K562 (cell line): ENCODE results near the gene RBM20. TPM values are rescaled to one million over a fixed set of nuclear protein-coding genes. Genes with fewer than 3 reads are reported as not detected.
"Not testable (repeated sequence)": the region's sequence is repeated elsewhere in the genome, so short reads cannot be mapped to it uniquely, and the experiment has no call there.

Experiments used
- ATAC-seq: fragments of 200-7000 bp; cut with Tn5 transposase; 3 replicates; pipeline ENCODE4 v1.9.1; 2020; ENCODE audit warnings: moderate library complexity
- BruUV-seq: library from RNA; stranded (reverse); fragments of 400-500 nt; replicated peaks from 2 replicates; lab custom pipeline; 2021; lab: Mats Ljungman, UMichigan
- CTCF ChIA-PET: fragments of 300-600 bp; formaldehyde crosslinking; extraction: SDS; loops from one replicate; lab custom pipeline; 2021; ENCODE audit warnings: low intra/inter-chr PET ratio; lab: Yijun Ruan, JAX
- POLR2A ChIA-PET: fragments of 300-600, 350-650 bp; sonication (Branson Sonifier 250); formaldehyde crosslinking; extraction: SDS; loops from one replicate; lab custom pipeline; 2021; ENCODE audit warnings: antibody characterized with exemption, inconsistent platforms; lab: Yijun Ruan, JAX
- DNase-seq, 4 experiments: peaks; one replicate each; pipeline versions ENCODE4 v3.0.0 to v3.0.0-alpha.2; 2011 to 2018; ENCODE audit warnings: low spot score in 3 of 4, mixed read lengths in 3 of 4; ENCODE audit errors: extremely low read depth in 1 of 4
- FAIRE-seq: peaks from 2 replicates; lab custom pipeline; 2011; peaks lifted over from hg19 to GRCh38; lab: Jason Lieb, UNC
- H2AFZ ChIP-seq: 2 replicates; pipeline ENCODE4 v1.6.0; 2011; ENCODE audit warnings: low read depth, low read length, control low read depth, inconsistent platforms
- H3K27ac ChIP-seq: fragments of 200-600 bp; 3 replicates; pipeline ENCODE4 v1.8.0; 2011; ENCODE audit warnings: low read depth, mild to moderate bottlenecking, control low read depth, inconsistent platforms, low read length, moderate library complexity, mixed read lengths; ENCODE audit errors: extremely low read depth
- H3K27me3 ChIP-seq, 2 experiments: fragments of 300-600 bp in 1 of 2; 2 replicates in 1 of 2; 3 replicates in 1 of 2; pipeline versions ENCODE4 v1.6.0 to v1.8.0; 2011; ENCODE audit warnings: inconsistent platforms in 2 of 2, low read length in 2 of 2, mild to moderate bottlenecking in 1 of 2, mixed read lengths in 1 of 2, moderate library complexity in 1 of 2; ENCODE audit not compliant: control insufficient read depth in 2 of 2, insufficient read depth in 2 of 2
- H3K36me3 ChIP-seq: fragments of 300-600 bp; 3 replicates; pipeline ENCODE4 v1.8.0; 2011; ENCODE audit warnings: mild to moderate bottlenecking, low read length, inconsistent platforms; ENCODE audit not compliant: control insufficient read depth, insufficient read depth
- H3K4me1 ChIP-seq, 2 experiments: fragments of 200-600 bp in 1 of 2; replicated peaks in 1 of 2; 2 replicates in 1 of 2; 3 replicates in 1 of 2; pipeline versions ENCODE4 v1.5.1 to v1.8.0; 2011; ENCODE audit warnings: inconsistent platforms in 2 of 2, low read length in 2 of 2, mild to moderate bottlenecking in 1 of 2, mixed read lengths in 1 of 2, moderate library complexity in 1 of 2; ENCODE audit not compliant: control insufficient read depth in 2 of 2, insufficient read depth in 2 of 2
- H3K4me2 ChIP-seq: 2 replicates; pipeline ENCODE4 v1.6.1; 2011; ENCODE audit warnings: low read length, control low read depth, inconsistent platforms, mixed read lengths; ENCODE audit not compliant: insufficient read depth
- H3K4me3 ChIP-seq: fragments of 200-600 bp; sonication (generic), shearing (Covaris generic); 2 replicates; pipeline ENCODE4 v1.5.1; 2016; ENCODE audit warnings: control low read depth, inconsistent platforms
- H3K79me2 ChIP-seq: fragments of 200-600 bp; 3 replicates; pipeline ENCODE4 v1.8.0; 2011; ENCODE audit warnings: low read length, inconsistent platforms; ENCODE audit not compliant: control insufficient read depth, insufficient read depth
- H3K9ac ChIP-seq, 2 experiments: 2 replicates each; pipeline versions ENCODE4 v1.6.0 to v1.6.1; 2011; ENCODE audit warnings: low read depth in 2 of 2, low read length in 2 of 2, control low read depth in 1 of 2, inconsistent platforms in 1 of 2, mild to moderate bottlenecking in 1 of 2, mixed read lengths in 1 of 2; ENCODE audit not compliant: insufficient read depth in 1 of 2
- H3K9me1 ChIP-seq: one replicate; pipeline ENCODE4 v1.6.0; 2011; ENCODE audit warnings: inconsistent platforms, mild to moderate bottlenecking, low read length, moderate library complexity; ENCODE audit not compliant: control insufficient read depth, insufficient read depth
- H3K9me3 ChIP-seq: replicated peaks from 2 replicates; pipeline ENCODE4 v1.5.1; 2011; ENCODE audit warnings: low read depth, low read length, inconsistent platforms; ENCODE audit not compliant: control insufficient read depth, insufficient read depth
- H4K20me1 ChIP-seq: replicated peaks from 2 replicates; pipeline ENCODE4 v1.6.1; 2011; ENCODE audit warnings: low read length, inconsistent platforms, mixed read lengths; ENCODE audit not compliant: control insufficient read depth, insufficient read depth
- C11orf30 ChIP-seq: fragments of 450-650 bp; IDR thresholded peaks from 2 replicates; pipeline ENCODE4 v1.6.1; 2016; ENCODE audit warnings: low read depth, mild to moderate bottlenecking
- GTF2F1 ChIP-seq: IDR thresholded peaks from 2 replicates; pipeline ENCODE4 v1.6.1; 2011; ENCODE audit warnings: low read depth, low read length, improper control_type of control experiment
- MAFF ChIP-seq: IDR thresholded peaks from 2 replicates; pipeline ENCODE4 v1.6.1; 2012; ENCODE audit warnings: low read length, improper control_type of control experiment
- MAFG ChIP-seq: fragments of 450-650 bp; conservative IDR thresholded peaks from 2 replicates; pipeline ENCODE4 v1.6.1; 2016; ENCODE audit warnings: missing genetic modification characterization, missing compliant biosample characterization
- PPARD ChIP-seq: fragments of 250-450 bp; sonication (Bioruptor Pico); IDR thresholded peaks from 2 replicates; pipeline ENCODE4 v1.8.0; 2022; ENCODE audit warnings: inconsistent platforms, mild to moderate bottlenecking, moderate library complexity
- ZNF316 ChIP-seq: fragments of 450-650 bp; IDR thresholded peaks from 2 replicates; pipeline ENCODE4 v1.6.1; 2016
- ZNF445 ChIP-seq: fragments of 250-450 bp; sonication (Bioruptor Pico); IDR thresholded peaks from 2 replicates; pipeline ENCODE4 v1.4.0; 2020; ENCODE audit warnings: low read depth, mild to moderate bottlenecking, moderate library complexity
- WGBS: fragments of 100-300 bp; shearing (Covaris generic); methylation state at CpG from one replicate; pipeline ENCODE4 v1.1.6; 2016; ENCODE audit warnings: low coverage, mixed read lengths; ENCODE audit not compliant: insufficient coverage; ENCODE audit errors: missing lambda C conversion rate; 5-methylcytosine and 5-hydroxymethylcytosine counted together
- in situ Hi-C: fragments of 300-500 bp; cut with MboI; formaldehyde crosslinking; loops from 4 replicates; pipeline ENCODE4 v1.15.0; 2018; ENCODE audit warnings: inconsistent platforms, mixed read lengths
- intact Hi-C: fragments of 100-400 bp; cut with micrococcal nuclease; formaldehyde crosslinking; loops from 2 replicates; pipeline ENCODE4 v1.14.2; 2022
- polyA plus RNA-seq, 8 experiments: library from polyadenylated mRNA; depleted of rRNA in 4 of 8; stranded (reverse) in 5 of 8; unstranded in 3 of 8; fragments of >200 nt; fragmentation: Nextera tagmentation in 2 of 8; fragmentation: Illumina TruSeq in 1 of 8; extraction: Ambion mirVana in 2 of 8; extraction: Trizol in 1 of 8; gene quantifications; 2 replicates each; pipeline versions ENCODE4 v1.2.1 to v1.2.3, GENCODE V29; 2011 to 2014; ENCODE audit warnings: inconsistent platforms in 1 of 8, missing spikeins in 1 of 8
- total RNA-seq, 7 experiments: library from RNA; depleted of rRNA in 6 of 7; stranded (reverse); fragments of >200 nt in 6 of 7; fragmentation: Illumina TruSeq in 2 of 7; extraction: Trizol in 2 of 7; gene quantifications; 2 replicates each; pipeline versions ENCODE4 v1.2.1 to v1.2.3, GENCODE V29; 2011 to 2021; ENCODE audit warnings: low replicate concordance in 1 of 7
- TF ChIP-seq, protein P1 (sequence below): fragments of 250-450 bp; sonication (Bioruptor Pico); IDR thresholded peaks from 2 replicates; pipeline ENCODE4 v1.8.0; 2021; ENCODE audit warnings: moderate library complexity, mild to moderate bottlenecking, inconsistent platforms

The RBM20 gene
- total and polyA plus RNA-seq, 9 of the 15 experiments (the other 6 are each of a cell fraction or from before 2014, with no cell fraction given) = 0.63 to 5.7 (median 3.2) TPM

DNA sequence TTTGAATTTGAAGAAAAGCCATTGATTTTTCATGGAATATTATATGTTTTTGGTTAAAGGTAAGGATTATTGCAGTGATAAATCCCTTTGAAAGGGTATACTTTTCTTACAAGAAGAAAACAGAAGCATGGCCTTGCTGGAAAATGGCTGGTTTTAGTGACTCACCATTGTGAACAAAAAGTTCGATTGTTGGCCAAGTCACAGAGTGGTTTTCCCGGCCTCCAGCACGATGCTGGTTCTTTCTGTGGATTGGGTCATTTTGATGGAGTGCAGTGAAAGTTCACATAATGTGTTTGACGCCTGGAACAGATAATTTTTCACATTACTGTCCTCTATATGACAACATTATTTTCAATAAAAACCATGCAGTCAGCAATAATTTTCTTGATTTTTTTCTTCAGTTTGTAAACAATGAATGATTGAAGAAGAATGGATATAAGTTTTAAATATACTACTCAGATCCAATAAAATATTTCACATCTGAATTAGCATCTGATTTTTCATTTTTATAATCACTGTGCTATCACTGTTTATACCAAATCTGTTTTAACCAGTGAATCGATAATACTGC lies 60.9 kb downstream of the RBM20 start:
- peaks cover 4 to 8% of the 10 kb centered on the region in 2 experiments; a peak in 4 of 5 replicates for H3K4me1 ChIP-seq
- intact Hi-C loops (no loop called here), in situ Hi-C loops (no loop called here)
- ChIA-PET POLR2A (no interaction called here), CTCF (no interaction called here)
- no peaks in the 10 kb centered on the region for H3K9me3 ChIP-seq
- H3K9me1 ChIP-seq = no peaks in the 10 kb centered on the region
- no peaks in the 10 kb centered on the region for H3K27me3 ChIP-seq
- H4K20me1 ChIP-seq = no peaks in the 10 kb centered on the region
- TF ChIP-seq MAFG (tag) (0 out of 2 replicates have a peak, but pooled peaks have one; percentile 27), GTF2F1 (no peak), C11orf30 (peak; percentile 47; the same call in 1 of the 2 replicates), ZNF316 (peak; percentile 76), MAFF (peak; percentile 44; the same call in 1 of the 2 replicates), ZNF445 (no peak), PPARD (CRISPR knock-in tag) (no peak)
- TF ChIP-seq, protein P1, sequence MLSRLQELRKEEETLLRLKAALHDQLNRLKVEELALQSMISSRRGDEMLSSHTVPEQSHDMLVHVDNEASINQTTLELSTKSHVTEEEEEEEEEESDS = no peak
- H3K79me2 ChIP-seq = peaks cover 10% of the 10 kb centered on the region; the same call in 1 of the 3 replicates
- FAIRE-seq = no peak
- H3K4me3 ChIP-seq = no peak overlapping the region
- BruUV-seq = no TSS peak
- no peak for ATAC-seq
- no peaks in the 10 kb centered on the region for H3K36me3 ChIP-seq
- WGBS = 59% methylated on average over 5 of the region's 5 CpGs
- no peak overlapping the region for H3K4me2 ChIP-seq
- H3K27ac ChIP-seq = no peak overlapping the region
- no peak overlapping the region for H2AFZ ChIP-seq
- no peak for DNase-seq
- H3K9ac ChIP-seq = no peak overlapping the region

DNA sequence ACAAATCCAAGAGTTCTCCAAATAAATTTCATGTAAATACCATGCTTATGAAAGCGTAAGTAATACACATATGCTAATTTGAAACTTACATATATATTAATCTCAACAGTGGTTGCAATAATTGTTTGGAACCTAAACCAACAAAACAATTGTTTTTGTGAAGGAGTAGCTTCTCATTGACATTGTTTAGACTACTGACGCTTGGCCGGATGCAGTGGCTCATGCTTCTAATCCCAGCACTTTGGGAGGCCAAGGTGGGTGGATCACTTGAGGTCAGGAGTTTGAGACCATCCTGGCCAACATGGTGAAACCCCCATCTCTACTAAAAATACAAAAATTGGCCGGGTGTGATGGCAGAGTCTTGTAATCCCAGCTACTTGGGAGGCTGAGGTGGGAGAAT lies 61.5 kb downstream of the RBM20 start:
- H3K79me2 ChIP-seq, H2AFZ ChIP-seq, BruUV-seq, H3K36me3 ChIP-seq, H3K4me3 ChIP-seq, CTCF ChIA-PET, H3K27ac ChIP-seq, FAIRE-seq, H3K9me3 ChIP-seq, H3K27me3 ChIP-seq, DNase-seq, in situ Hi-C loops, H3K9me1 ChIP-seq, intact Hi-C loops, H4K20me1 ChIP-seq, H3K9ac ChIP-seq, H3K4me2 ChIP-seq, ATAC-seq, H3K4me1 ChIP-seq: not testable (repeated sequence)
- POLR2A ChIA-PET = interaction anchor here (0.6 kb wide), 1 partner anchor 766 kb away, joined by 4 read pairs; no protein-coding TSS in a partner anchor
- WGBS = 71% methylated on average over 4 of the region's 4 CpGs
